Endothelial cell of umbilical vein (primary cell): Measurements from ENCODE around the gene GPRIN2. TPM values are rescaled to one million over a fixed set of nuclear protein-coding genes. Genes with fewer than 3 reads are reported as not detected.

Source experiments
- BruUV-seq: library from RNA; stranded (reverse); fragments of 400-500 nt; replicated peaks from 2 replicates; lab custom pipeline; 2021; lab: Mats Ljungman, UMichigan
- CTCF ChIA-PET: fragments of 300-600, 350-600 bp; sonication (Branson Sonifier 250); formaldehyde crosslinking; loops from one replicate; lab custom pipeline; 2021; ENCODE audit warnings: antibody characterized with exemption, inconsistent platforms; lab: Charles Lee
- POLR2A ChIA-PET: fragments of 300-600, 350-600 bp; sonication (Branson Sonifier 250); formaldehyde crosslinking; loops from one replicate; lab custom pipeline; 2021; ENCODE audit warnings: antibody characterized with exemption, inconsistent platforms; lab: Charles Lee
- DNase-seq: peaks from one replicate; pipeline ENCODE4 v3.0.0-alpha.2; 2011; ENCODE audit warnings: low read depth, low spot score
- FAIRE-seq: peaks from 2 replicates; lab custom pipeline; 2011; peaks lifted over from hg19 to GRCh38; lab: Jason Lieb, UNC
- H2AFZ ChIP-seq: 2 replicates; pipeline ENCODE4 v1.6.0; 2012; ENCODE audit warnings: low read depth, low read length, control low read depth, inconsistent platforms
- H3K27ac ChIP-seq: 2 replicates; pipeline ENCODE4 v1.5.1; 2011; ENCODE audit warnings: low read depth, mild to moderate bottlenecking, control low read depth, low read length, moderate library complexity; ENCODE audit not compliant: insufficient read depth
- H3K27me3 ChIP-seq, 2 experiments: 2 replicates each; pipeline versions ENCODE4 v1.6.0 to v1.6.1; 2011; ENCODE audit warnings: low read length in 2 of 2, mixed read lengths in 1 of 2; ENCODE audit not compliant: control insufficient read depth in 2 of 2, insufficient read depth in 2 of 2
- H3K36me3 ChIP-seq, 2 experiments: 2 replicates in 1 of 2; 3 replicates in 1 of 2; pipeline ENCODE4 v1.5.1; 2011; ENCODE audit warnings: low read length in 2 of 2, mild to moderate bottlenecking in 1 of 2, moderate library complexity in 1 of 2; ENCODE audit not compliant: control insufficient read depth in 2 of 2, insufficient read depth in 2 of 2; ENCODE audit errors: extremely low read depth in 1 of 2
- H3K4me1 ChIP-seq: 3 replicates; pipeline ENCODE4 v1.5.1; 2011; ENCODE audit warnings: mild to moderate bottlenecking, low read length; ENCODE audit not compliant: control insufficient read depth, insufficient read depth; ENCODE audit errors: extremely low read depth
- H3K4me2 ChIP-seq: 2 replicates; pipeline ENCODE4 v1.6.1; 2011; ENCODE audit warnings: low read length, control low read depth, mixed read lengths; ENCODE audit not compliant: insufficient read depth
- H3K4me3 ChIP-seq, 3 experiments: fragments of 200-600 bp in 1 of 3; sonication (generic), shearing (Covaris generic) in 1 of 3; replicated peaks in 1 of 3; 2 replicates each; pipeline ENCODE4 v1.5.1; 2011 to 2016; ENCODE audit warnings: control low read depth in 3 of 3, low read length in 3 of 3, mild to moderate bottlenecking in 2 of 3, inconsistent platforms in 1 of 3, low read depth in 1 of 3, moderate library complexity in 1 of 3; ENCODE audit not compliant: insufficient read depth in 1 of 3
- H3K79me2 ChIP-seq: 2 replicates; pipeline ENCODE4 v1.6.0; 2012; ENCODE audit warnings: low read length, inconsistent platforms; ENCODE audit not compliant: control insufficient read depth, insufficient read depth
- H3K9ac ChIP-seq: replicated peaks from 2 replicates; pipeline ENCODE3; 2011; ENCODE audit warnings: low read length, control low read depth; ENCODE audit not compliant: insufficient read depth; ENCODE audit errors: extremely low read depth
- H3K9me1 ChIP-seq: replicated peaks from 3 replicates; pipeline ENCODE4 v1.6.0; 2011; ENCODE audit warnings: mild to moderate bottlenecking, low read length; ENCODE audit not compliant: control insufficient read depth, insufficient read depth; ENCODE audit errors: extremely low read depth
- H3K9me3 ChIP-seq: replicated peaks from 2 replicates; pipeline ENCODE4 v1.5.1; 2012; ENCODE audit warnings: low read length, inconsistent platforms; ENCODE audit not compliant: control insufficient read depth, insufficient read depth
- H4K20me1 ChIP-seq: replicated peaks from 2 replicates; pipeline ENCODE3; 2011; ENCODE audit warnings: mild to moderate bottlenecking, low read length; ENCODE audit not compliant: control insufficient read depth, insufficient read depth; ENCODE audit errors: extremely low read depth
- CTCF ChIP-seq, 2 donors: IDR thresholded peaks; 1 replicate in 1 of 2; 2 replicates in 1 of 2; pipeline ENCODE4 v1.5.1; 2011; ENCODE audit warnings: low read length in 2 of 2, mild to moderate bottlenecking in 2 of 2, moderate library complexity in 2 of 2, control low read depth in 1 of 2, inconsistent platforms in 1 of 2, low read depth in 1 of 2; ENCODE audit not compliant: insufficient read depth in 1 of 2; ENCODE audit errors: extremely low read depth in 1 of 2
- EZH2 ChIP-seq: IDR thresholded peaks from 2 replicates; pipeline ENCODE4 v1.6.1; 2012; ENCODE audit warnings: borderline replicate concordance, low read depth, mild to moderate bottlenecking, moderate library complexity, low read length, inconsistent platforms; ENCODE audit not compliant: severe bottlenecking
- FOS ChIP-seq: IDR thresholded peaks from 2 replicates; pipeline ENCODE4 v1.6.1; 2011; ENCODE audit warnings: mild to moderate bottlenecking, low read length, moderate library complexity, borderline replicate concordance; ENCODE audit not compliant: insufficient read depth
- GATA2 ChIP-seq: IDR thresholded peaks from 2 replicates; pipeline ENCODE4 v1.7.0; 2011; ENCODE audit warnings: low read depth, mild to moderate bottlenecking, moderate library complexity, mixed read lengths, low read length; ENCODE audit not compliant: insufficient read length, insufficient read depth
- JUN ChIP-seq: IDR thresholded peaks from 2 replicates; pipeline ENCODE4 v1.6.1; 2011; ENCODE audit warnings: borderline replicate concordance, low read depth; ENCODE audit not compliant: insufficient read length, insufficient read depth
- MAX ChIP-seq: IDR thresholded peaks from 2 replicates; pipeline ENCODE4 v1.6.1; 2011; ENCODE audit not compliant: insufficient read depth, insufficient read length
- MYC ChIP-seq: IDR thresholded peaks from one replicate; pipeline ENCODE4 v1.6.1; 2011; ENCODE audit warnings: mild to moderate bottlenecking, low read depth, low read length
- POLR2A ChIP-seq: IDR thresholded peaks from 2 replicates; pipeline ENCODE4 v1.6.1; 2012; ENCODE audit warnings: low read depth, mild to moderate bottlenecking, control low read depth, low read length
- POLR2AphosphoS5 ChIP-seq: IDR thresholded peaks from 2 replicates; pipeline ENCODE4 v1.6.1; 2012; ENCODE audit warnings: low read depth, mild to moderate bottlenecking, control low read depth, low read length, moderate library complexity; ENCODE audit not compliant: insufficient read depth
- dilution Hi-C: fragments of 300-500 bp; cut with MboI; formaldehyde crosslinking; loops from one replicate; pipeline ENCODE4 v1.15.0; 2019; ENCODE audit warnings: low sequenced_read_pairs; ENCODE audit not compliant: extremely low pct_ligation_motif_present
- intact Hi-C: fragments of 100-400 bp; cut with micrococcal nuclease; formaldehyde crosslinking; loops from one replicate; pipeline ENCODE4 v1.10.0; 2022
- polyA plus RNA-seq, 4 experiments: library from polyadenylated mRNA; depleted of rRNA in 3 of 4; stranded (reverse) in 3 of 4; unstranded in 1 of 4; fragments of >200 nt; gene quantifications; 2 replicates each; pipeline versions ENCODE4 v1.2.1 to v1.2.3, GENCODE V29; 2011 to 2012; ENCODE audit warnings: missing spikeins in 1 of 4
- total RNA-seq: library from RNA; stranded (reverse); gene quantifications from 2 replicates; pipeline ENCODE4 v1.2.3, GENCODE V29; 2021

GPRIN2 gene
- total and polyA plus RNA-seq, 2 donors (not counting 3 experiments of a cell fraction or from before 2014, with no cell fraction given) = not detected

- no peak for TF ChIP-seq EZH2
- no peak for TF ChIP-seq JUN
- no peak for TF ChIP-seq POLR2A
- no peak for TF ChIP-seq GATA2
- no peak for TF ChIP-seq POLR2AphosphoS5
- TF ChIP-seq MYC = no peak
- no peak for TF ChIP-seq FOS
- TF ChIP-seq CTCF (IDR thresholded peaks at IDR 0.05; ENCODE audit: extremely low read depth in 1 of 2, insufficient read depth in 1 of 2, low read depth in 1 of 2, low read length in 2 of 2) = no peak
- TF ChIP-seq MAX = no peak
- no peaks in the 10 kb centered on the region for H4K20me1 ChIP-seq
- no peak overlapping the region for H3K4me2 ChIP-seq
- DNase-seq (peak; percentile 51), FAIRE-seq (no peak)
- H3K9me1 ChIP-seq = no peaks in the 10 kb centered on the region
- POLR2A ChIA-PET = no interaction called here
- no TSS peak for BruUV-seq
- H3K4me3 ChIP-seq = no peak overlapping the region
- no peak overlapping the region for H3K9ac ChIP-seq
- no peaks in the 10 kb centered on the region for H3K27me3 ChIP-seq
- H3K4me1 ChIP-seq = no peaks in the 10 kb centered on the region
- dilution Hi-C loops (no loop called here), intact Hi-C loops (no loop called here)
- H2AFZ ChIP-seq = peak overlapping the region; percentile 11
- H3K79me2 ChIP-seq = no peaks in the 10 kb centered on the region
- no peaks in the 10 kb centered on the region for H3K9me3 ChIP-seq
- no peaks in the 10 kb centered on the region for H3K36me3 ChIP-seq
- peak overlapping the region; percentile 25 for H3K27ac ChIP-seq
- CTCF ChIA-PET = no interaction called here
Observed at GRCh38 chr10:46524472-46525176, 31.8 kb downstream of the GPRIN2 start.
